WTC11 (cell line): ENCODE results near the gene SPATC1L. TPM values are rescaled to one million over a fixed set of nuclear protein-coding genes. Genes with fewer than 3 reads are reported as not detected.
"Not testable (repeated sequence)": the region's sequence is repeated elsewhere in the genome, so short reads cannot be mapped to it uniquely, and the experiment has no call there.

Source experiments
- ATAC-seq: fragments of 200-7000 bp; cut with Tn5 transposase; 2 replicates; pipeline ENCODE4 v1.10.0; 2021; ENCODE audit warnings: mild to moderate bottlenecking, moderate library complexity
- CTCF ChIA-PET: fragments of 300-600 bp; sonication (Branson Sonifier 250); formaldehyde crosslinking; loops from one replicate; lab custom pipeline; 2021; ENCODE audit warnings: antibody characterized with exemption; lab: Charles Lee
- POLR2A ChIA-PET: fragments of 350-600 bp; sonication (Branson Sonifier 250); formaldehyde crosslinking; loops from one replicate; lab custom pipeline; 2021; ENCODE audit warnings: antibody characterized with exemption; lab: Charles Lee
- DNase-seq: peaks from one replicate; pipeline ENCODE4 v3.0.0; 2021; ENCODE audit warnings: low spot score
- H3K27ac Mint-ChIP-seq: 2 replicates; pipeline ENCODE4 v1.8.0; 2021; ENCODE audit warnings: mixed read lengths
- H3K27me3 Mint-ChIP-seq: 2 replicates; pipeline ENCODE4 v1.8.0; 2021; ENCODE audit warnings: low read depth, mild to moderate bottlenecking, moderate library complexity, mixed read lengths
- H3K36me3 Mint-ChIP-seq: 2 replicates; pipeline ENCODE4 v1.8.0; 2021; ENCODE audit warnings: mixed read lengths
- H3K4me1 Mint-ChIP-seq: 2 replicates; pipeline ENCODE4 v1.8.0; 2022; ENCODE audit warnings: mixed read lengths
- H3K4me3 Mint-ChIP-seq: 2 replicates; pipeline ENCODE4 v1.8.0; 2021; ENCODE audit warnings: mild to moderate bottlenecking, moderate library complexity, mixed read lengths
- H3K9me3 Mint-ChIP-seq: 2 replicates; pipeline ENCODE4 v1.8.0; 2021; ENCODE audit warnings: mixed read lengths
- CBFB ChIP-seq: sonication (generic); formaldehyde crosslinking; IDR thresholded peaks from 2 replicates; pipeline ENCODE4 v1.8.1; 2022; ENCODE audit warnings: mild to moderate bottlenecking, low read depth, missing genetic modification reagents
- CDX4 ChIP-seq: fragments of 250-450 bp; sonication (Bioruptor Pico); IDR thresholded peaks from 2 replicates; pipeline ENCODE4 v1.9.0; 2021; ENCODE audit warnings: moderate library complexity, mild to moderate bottlenecking, inconsistent platforms, borderline replicate concordance
- CREM ChIP-seq: sonication (generic); formaldehyde crosslinking; IDR thresholded peaks from 2 replicates; pipeline ENCODE4 v1.8.1; 2022; ENCODE audit warnings: mild to moderate bottlenecking, missing genetic modification reagents, moderate library complexity
- ELF4 ChIP-seq: sonication (generic); formaldehyde crosslinking; IDR thresholded peaks from 2 replicates; pipeline ENCODE4 v1.8.1; 2022; ENCODE audit warnings: low read depth, mild to moderate bottlenecking, moderate library complexity, missing genetic modification reagents
- FOXP1 ChIP-seq: sonication (generic); formaldehyde crosslinking; IDR thresholded peaks from 2 replicates; pipeline ENCODE4 v1.8.0; 2022; ENCODE audit warnings: missing genetic modification reagents, mild to moderate bottlenecking, moderate library complexity, borderline replicate concordance
- GABPB1 ChIP-seq: sonication (generic); formaldehyde crosslinking; IDR thresholded peaks from 2 replicates; pipeline ENCODE4 v1.8.1; 2023; ENCODE audit warnings: mild to moderate bottlenecking, missing genetic modification reagents
- JUN ChIP-seq: sonication (generic); formaldehyde crosslinking; IDR thresholded peaks from 2 replicates; pipeline ENCODE4 v1.8.0; 2023; ENCODE audit warnings: mild to moderate bottlenecking, missing genetic modification reagents
- MLX ChIP-seq: sonication (generic); formaldehyde crosslinking; IDR thresholded peaks from 2 replicates; pipeline ENCODE4 v1.8.1; 2023; ENCODE audit warnings: mild to moderate bottlenecking, missing genetic modification reagents, moderate library complexity
- NFE2L1 ChIP-seq: sonication (generic); formaldehyde crosslinking; IDR thresholded peaks from 2 replicates; pipeline ENCODE4 v1.8.1; 2023; ENCODE audit warnings: missing genetic modification reagents
- NFYB ChIP-seq: sonication (generic); formaldehyde crosslinking; conservative IDR thresholded peaks from 2 replicates; pipeline ENCODE4 v1.8.0; 2022; ENCODE audit warnings: low read depth, missing genetic modification reagents
- NR3C1 ChIP-seq: sonication (generic); formaldehyde crosslinking; conservative IDR thresholded peaks from 2 replicates; pipeline ENCODE4 v1.8.1; 2023; ENCODE audit warnings: low read depth, mild to moderate bottlenecking, missing genetic modification reagents
- RELA ChIP-seq: sonication (generic); formaldehyde crosslinking; IDR thresholded peaks from 2 replicates; pipeline ENCODE4 v1.8.1; 2022; ENCODE audit warnings: missing genetic modification reagents, mild to moderate bottlenecking, borderline replicate concordance
- SMAD3 ChIP-seq: sonication (generic); formaldehyde crosslinking; IDR thresholded peaks from 2 replicates; pipeline ENCODE4 v1.8.0; 2022; ENCODE audit warnings: missing genetic modification reagents, mild to moderate bottlenecking, borderline replicate concordance
- SMAD4 ChIP-seq: sonication (generic); formaldehyde crosslinking; IDR thresholded peaks from 2 replicates; pipeline ENCODE4 v1.8.0; 2022; ENCODE audit warnings: mild to moderate bottlenecking, missing genetic modification reagents
- SP1 ChIP-seq: sonication (generic); formaldehyde crosslinking; conservative IDR thresholded peaks from 2 replicates; pipeline ENCODE4 v1.8.1; 2022; ENCODE audit warnings: missing genetic modification reagents
- TP53 ChIP-seq: sonication (generic); formaldehyde crosslinking; IDR thresholded peaks from 2 replicates; pipeline ENCODE4 v1.8.1; 2023; ENCODE audit warnings: mild to moderate bottlenecking, missing genetic modification reagents
- USF1 ChIP-seq: sonication (generic); formaldehyde crosslinking; IDR thresholded peaks from 2 replicates; pipeline ENCODE4 v1.8.0; 2022; ENCODE audit warnings: mild to moderate bottlenecking, missing genetic modification reagents
- ZMAT4 ChIP-seq: fragments of 250-450 bp; sonication (Bioruptor Pico); IDR thresholded peaks from 2 replicates; pipeline ENCODE4 v1.9.0; 2021; ENCODE audit warnings: mild to moderate bottlenecking
- ZNF138 ChIP-seq: sonication (generic); formaldehyde crosslinking; conservative IDR thresholded peaks from 2 replicates; pipeline ENCODE4 v1.8.1; 2022; ENCODE audit warnings: mild to moderate bottlenecking, moderate library complexity, missing genetic modification reagents
- ZNF263 ChIP-seq: sonication (generic); formaldehyde crosslinking; IDR thresholded peaks from 2 replicates; pipeline ENCODE4 v1.8.1; 2022; ENCODE audit warnings: low read depth, mild to moderate bottlenecking, moderate library complexity, missing genetic modification reagents
- ZNF512 ChIP-seq: sonication (generic); formaldehyde crosslinking; IDR thresholded peaks from 2 replicates; pipeline ENCODE4 v1.8.1; 2022; ENCODE audit warnings: missing genetic modification reagents, borderline replicate concordance
- ZSCAN18 ChIP-seq: fragments of 250-450 bp; sonication (Bioruptor Pico); IDR thresholded peaks from 2 replicates; pipeline ENCODE4 v2.1.2; 2022; ENCODE audit warnings: mild to moderate bottlenecking, moderate library complexity
- total RNA-seq: library from RNA; stranded (reverse); gene quantifications from 3 replicates; pipeline ENCODE4 v1.2.3, GENCODE V29; 2021

The SPATC1L gene
- total RNA-seq, 1 experiment from 2014 or later = 61.7 TPM

- ChIA-PET POLR2A (no interaction called here), CTCF (interaction anchor here (1.3 kb wide), 1 partner anchor 37 kb away, joined by 4 read pairs; no protein-coding TSS in a partner anchor)
- peaks cover 20% of the 10 kb centered on the region for H3K36me3 Mint-ChIP-seq
- no peak overlapping the region for H3K4me3 Mint-ChIP-seq
- TF ChIP-seq RELA (CRISPR knock-in tag) (0 out of 2 replicates have a peak, but pooled peaks have one; percentile 12), SMAD4 (CRISPR knock-in tag) (no peak)
- no peaks in the 10 kb centered on the region for H3K27me3 Mint-ChIP-seq
- H3K27ac Mint-ChIP-seq = peak overlapping the region; percentile 15
- no peak for ATAC-seq
- DNase-seq = no peak
- H3K4me1 Mint-ChIP-seq = peaks cover 14% of the 10 kb centered on the region
- peaks cover 31% of the 10 kb centered on the region for H3K9me3 Mint-ChIP-seq
These were observed 4.1 kb downstream of the SPATC1L start for GRCh38 chr21:46180079-46180722.

GRCh38 chr21:46179708-46180078 lies 4.6 kb downstream of the SPATC1L start:
- ChIA-PET POLR2A (no interaction called here), CTCF (no interaction called here)
- DNase-seq (no peak), ATAC-seq (no peak)
- Mint-ChIP-seq H3K9me3 (peaks cover 36% of the 10 kb centered on the region), H3K27me3 (no peaks in the 10 kb centered on the region), H3K4me1 (peaks cover 14% of the 10 kb centered on the region), H3K36me3 (peaks cover 25% of the 10 kb centered on the region), H3K4me3 (no peak overlapping the region), H3K27ac (peak overlapping the region; percentile 54)
- TF ChIP-seq NFE2L1 (CRISPR knock-in tag) = no peak
- TF ChIP-seq ZNF138 = no peak
- TF ChIP-seq MLX (CRISPR knock-in tag) = no peak
- TF ChIP-seq CBFB (CRISPR knock-in tag) = no peak
- 0 out of 2 replicates have a peak, but pooled peaks have one; percentile 21 for TF ChIP-seq RELA (CRISPR knock-in tag)

- DNase-seq (no peak), ATAC-seq (no peak)
- peaks cover 42% of the 10 kb centered on the region for H3K9me3 Mint-ChIP-seq
- no peaks in the 10 kb centered on the region; the same call in 1 of the 2 replicates for H3K27me3 Mint-ChIP-seq
- peaks cover 14% of the 10 kb centered on the region for H3K4me1 Mint-ChIP-seq
- peaks cover 30% of the 10 kb centered on the region for H3K36me3 Mint-ChIP-seq
- POLR2A ChIA-PET = no interaction called here
- CTCF ChIA-PET = no interaction called here
- TF ChIP-seq NFYB (CRISPR knock-in tag) (no peak), USF1 (CRISPR knock-in tag) (no peak), NR3C1 (CRISPR knock-in tag) (no peak), ZNF263 (CRISPR knock-in tag) (no peak), ZMAT4 (no peak), ELF4 (CRISPR knock-in tag) (no peak), TP53 (no peak), NFE2L1 (CRISPR knock-in tag) (no peak), JUN (no peak), ZSCAN18 (CRISPR knock-in tag) (no peak), GABPB1 (CRISPR knock-in tag) (no peak), FOXP1 (CRISPR knock-in tag) (no peak), MLX (CRISPR knock-in tag) (no peak), SMAD3 (no peak), CREM (CRISPR knock-in tag) (no peak), ZNF512 (no peak), CDX4 (CRISPR knock-in tag) (no peak), SP1 (no peak)
- no peak overlapping the region for H3K27ac Mint-ChIP-seq
- no peak overlapping the region for H3K4me3 Mint-ChIP-seq
These were observed 5.3 kb downstream of the SPATC1L start for GRCh38 chr21:46178961-46179360.

- Mint-ChIP-seq H3K36me3 (peaks cover 30% of the 10 kb centered on the region), H3K9me3 (peaks cover 42% of the 10 kb centered on the region)
- CTCF ChIA-PET, H3K4me1 Mint-ChIP-seq, H3K4me3 Mint-ChIP-seq, H3K27ac Mint-ChIP-seq, ATAC-seq, POLR2A ChIA-PET, DNase-seq, H3K27me3 Mint-ChIP-seq: not testable (repeated sequence)
These were observed 7.7 kb downstream of the SPATC1L start for GRCh38 chr21:46176443-46177129.
